K562 (cell line): ENCODE measurements around the gene TJP3. TPM values are rescaled to one million over a fixed set of nuclear protein-coding genes. Genes with fewer than 3 reads are reported as not detected.

Experiments used
- ATAC-seq: fragments of 200-7000 bp; cut with Tn5 transposase; 3 replicates; pipeline ENCODE4 v1.9.1; 2020; ENCODE audit warnings: moderate library complexity
- BruUV-seq: library from RNA; stranded (reverse); fragments of 400-500 nt; replicated peaks from 2 replicates; lab custom pipeline; 2021; lab: Mats Ljungman, UMichigan
- CTCF ChIA-PET: fragments of 300-600 bp; formaldehyde crosslinking; extraction: SDS; loops from one replicate; lab custom pipeline; 2021; ENCODE audit warnings: low intra/inter-chr PET ratio; lab: Yijun Ruan, JAX
- POLR2A ChIA-PET: fragments of 300-600, 350-650 bp; sonication (Branson Sonifier 250); formaldehyde crosslinking; extraction: SDS; loops from one replicate; lab custom pipeline; 2021; ENCODE audit warnings: antibody characterized with exemption, inconsistent platforms; lab: Yijun Ruan, JAX
- DNase-seq, 4 experiments: peaks; one replicate each; pipeline versions ENCODE4 v3.0.0 to v3.0.0-alpha.2; 2011 to 2018; ENCODE audit warnings: low spot score in 3 of 4, mixed read lengths in 3 of 4; ENCODE audit errors: extremely low read depth in 1 of 4
- FAIRE-seq: peaks from 2 replicates; lab custom pipeline; 2011; peaks lifted over from hg19 to GRCh38; lab: Jason Lieb, UNC
- H2AFZ ChIP-seq: 2 replicates; pipeline ENCODE4 v1.6.0; 2011; ENCODE audit warnings: low read depth, low read length, control low read depth, inconsistent platforms
- H3K27ac ChIP-seq: fragments of 200-600 bp; 3 replicates; pipeline ENCODE4 v1.8.0; 2011; ENCODE audit warnings: low read depth, mild to moderate bottlenecking, control low read depth, inconsistent platforms, low read length, moderate library complexity, mixed read lengths; ENCODE audit errors: extremely low read depth
- H3K27me3 ChIP-seq, 2 experiments: fragments of 300-600 bp in 1 of 2; 2 replicates in 1 of 2; 3 replicates in 1 of 2; pipeline versions ENCODE4 v1.6.0 to v1.8.0; 2011; ENCODE audit warnings: inconsistent platforms in 2 of 2, low read length in 2 of 2, mild to moderate bottlenecking in 1 of 2, mixed read lengths in 1 of 2, moderate library complexity in 1 of 2; ENCODE audit not compliant: control insufficient read depth in 2 of 2, insufficient read depth in 2 of 2
- H3K36me3 ChIP-seq: fragments of 300-600 bp; 3 replicates; pipeline ENCODE4 v1.8.0; 2011; ENCODE audit warnings: mild to moderate bottlenecking, low read length, inconsistent platforms; ENCODE audit not compliant: control insufficient read depth, insufficient read depth
- H3K4me1 ChIP-seq, 2 experiments: fragments of 200-600 bp in 1 of 2; replicated peaks in 1 of 2; 2 replicates in 1 of 2; 3 replicates in 1 of 2; pipeline versions ENCODE4 v1.5.1 to v1.8.0; 2011; ENCODE audit warnings: inconsistent platforms in 2 of 2, low read length in 2 of 2, mild to moderate bottlenecking in 1 of 2, mixed read lengths in 1 of 2, moderate library complexity in 1 of 2; ENCODE audit not compliant: control insufficient read depth in 2 of 2, insufficient read depth in 2 of 2
- H3K4me2 ChIP-seq: 2 replicates; pipeline ENCODE4 v1.6.1; 2011; ENCODE audit warnings: low read length, control low read depth, inconsistent platforms, mixed read lengths; ENCODE audit not compliant: insufficient read depth
- H3K4me3 ChIP-seq: fragments of 200-600 bp; sonication (generic), shearing (Covaris generic); 2 replicates; pipeline ENCODE4 v1.5.1; 2016; ENCODE audit warnings: control low read depth, inconsistent platforms
- H3K79me2 ChIP-seq: fragments of 200-600 bp; 3 replicates; pipeline ENCODE4 v1.8.0; 2011; ENCODE audit warnings: low read length, inconsistent platforms; ENCODE audit not compliant: control insufficient read depth, insufficient read depth
- H3K9ac ChIP-seq, 2 experiments: 2 replicates each; pipeline versions ENCODE4 v1.6.0 to v1.6.1; 2011; ENCODE audit warnings: low read depth in 2 of 2, low read length in 2 of 2, control low read depth in 1 of 2, inconsistent platforms in 1 of 2, mild to moderate bottlenecking in 1 of 2, mixed read lengths in 1 of 2; ENCODE audit not compliant: insufficient read depth in 1 of 2
- H3K9me1 ChIP-seq: one replicate; pipeline ENCODE4 v1.6.0; 2011; ENCODE audit warnings: inconsistent platforms, mild to moderate bottlenecking, low read length, moderate library complexity; ENCODE audit not compliant: control insufficient read depth, insufficient read depth
- H3K9me3 ChIP-seq: replicated peaks from 2 replicates; pipeline ENCODE4 v1.5.1; 2011; ENCODE audit warnings: low read depth, low read length, inconsistent platforms; ENCODE audit not compliant: control insufficient read depth, insufficient read depth
- H4K20me1 ChIP-seq: replicated peaks from 2 replicates; pipeline ENCODE4 v1.6.1; 2011; ENCODE audit warnings: low read length, inconsistent platforms, mixed read lengths; ENCODE audit not compliant: control insufficient read depth, insufficient read depth
- GTF2B ChIP-seq: IDR thresholded peaks from 2 replicates; pipeline ENCODE4 v1.6.1; 2011; ENCODE audit not compliant: insufficient read length; ENCODE audit errors: extremely low read depth
- HDAC1 ChIP-seq, 2 experiments: fragments of 450-650 bp; IDR thresholded peaks; 2 replicates each; pipeline ENCODE4 v1.6.1; 2016 to 2017; ENCODE audit warnings: inconsistent platforms in 1 of 2, mild to moderate bottlenecking in 1 of 2, moderate library complexity in 1 of 2
- KDM1A ChIP-seq, 2 experiments: fragments of 450-650 bp; IDR thresholded peaks; 2 replicates each; pipeline ENCODE4 v1.6.1; 2016; ENCODE audit warnings: mild to moderate bottlenecking in 2 of 2
- ZBTB2 ChIP-seq: fragments of 450-650 bp; IDR thresholded peaks from 2 replicates; pipeline ENCODE4 v1.6.1; 2016; ENCODE audit warnings: antibody characterized with exemption
- WGBS: fragments of 100-300 bp; shearing (Covaris generic); methylation state at CpG from one replicate; pipeline ENCODE4 v1.1.6; 2016; ENCODE audit warnings: low coverage, mixed read lengths; ENCODE audit not compliant: insufficient coverage; ENCODE audit errors: missing lambda C conversion rate; 5-methylcytosine and 5-hydroxymethylcytosine counted together
- in situ Hi-C: fragments of 300-500 bp; cut with MboI; formaldehyde crosslinking; loops from 4 replicates; pipeline ENCODE4 v1.15.0; 2018; ENCODE audit warnings: inconsistent platforms, mixed read lengths
- intact Hi-C: fragments of 100-400 bp; cut with micrococcal nuclease; formaldehyde crosslinking; loops from 2 replicates; pipeline ENCODE4 v1.14.2; 2022
- polyA plus RNA-seq, 8 experiments: library from polyadenylated mRNA; depleted of rRNA in 4 of 8; stranded (reverse) in 5 of 8; unstranded in 3 of 8; fragments of >200 nt; fragmentation: Nextera tagmentation in 2 of 8; fragmentation: Illumina TruSeq in 1 of 8; extraction: Ambion mirVana in 2 of 8; extraction: Trizol in 1 of 8; gene quantifications; 2 replicates each; pipeline versions ENCODE4 v1.2.1 to v1.2.3, GENCODE V29; 2011 to 2014; ENCODE audit warnings: inconsistent platforms in 1 of 8, missing spikeins in 1 of 8
- total RNA-seq, 7 experiments: library from RNA; depleted of rRNA in 6 of 7; stranded (reverse); fragments of >200 nt in 6 of 7; fragmentation: Illumina TruSeq in 2 of 7; extraction: Trizol in 2 of 7; gene quantifications; 2 replicates each; pipeline versions ENCODE4 v1.2.1 to v1.2.3, GENCODE V29; 2011 to 2021; ENCODE audit warnings: low replicate concordance in 1 of 7

The TJP3 gene
- total and polyA plus RNA-seq, 9 of the 15 experiments (the other 6 are each of a cell fraction or from before 2014, with no cell fraction given) = 0.11 to 2.4 (median 0.57) TPM; not detected in 1

- Histone ChIP-seq H3K4me3 (no peak overlapping the region), H3K9ac (no peak overlapping the region), H3K79me2 (peaks cover 22% of the 10 kb centered on the region), H3K9me3 (no peaks in the 10 kb centered on the region), H3K9me1 (peaks cover 3% of the 10 kb centered on the region), H3K27ac (no peak overlapping the region), H3K4me1 (peaks cover 8 to 44% of the 10 kb centered on the region in 2 experiments), H4K20me1 (peaks cover 13% of the 10 kb centered on the region), H3K4me2 (no peak overlapping the region), H2AFZ (no peak overlapping the region), H3K36me3 (peaks cover 12% of the 10 kb centered on the region; the same call in 1 of the 3 replicates), H3K27me3 (no peaks in the 10 kb centered on the region)
- BruUV-seq = no TSS peak
- intact Hi-C loops (no loop called here), in situ Hi-C loops (no loop called here)
- ChIA-PET CTCF (no interaction called here), POLR2A (no interaction called here)
- 71% methylated on average over 1 of the region's 3 CpGs for WGBS
- TF ChIP-seq KDM1A (IDR thresholded peaks at IDR 0.05) = peak; percentile 55 to 57; a peak in 3 of 4 replicates
- peak in 1 of 2 experiments; percentile 39; a peak in 1 of 4 replicates for TF ChIP-seq HDAC1 (IDR thresholded peaks at IDR 0.05)
- no peak for TF ChIP-seq GTF2B
- no peak for TF ChIP-seq ZBTB2
- DNase-seq (no peak), FAIRE-seq (no peak), ATAC-seq (no peak)
Observed at GRCh38 chr19:3678188-3678587, 30.0 kb upstream of the TJP3 start.
